Thymus (tissue), 11 donors: Measurements from ENCODE around the gene PPARD. TPM values are rescaled to one million over a fixed set of nuclear protein-coding genes. Genes with fewer than 3 reads are reported as not detected.
"Not testable (repeated sequence)": the region's sequence is repeated elsewhere in the genome, so short reads cannot be mapped to it uniquely, and the experiment has no call there.

Source experiments
- DNase-seq, 9 donors: peaks; one replicate each; pipeline ENCODE4 v3.0.0-alpha.2; 2013; ENCODE audit warnings: low spot score in 9 of 9, low read depth in 6 of 9, missing footprints in 1 of 9
- H3K27ac ChIP-seq, 2 donors: one replicate each; pipeline ENCODE4 v1.5.1; 2013; ENCODE audit warnings: control low read depth in 1 of 2, low read depth in 1 of 2, low read length in 1 of 2, mild to moderate bottlenecking in 1 of 2, moderate library complexity in 1 of 2
- H3K27me3 ChIP-seq, 2 donors: one replicate each; pipeline ENCODE4 v1.5.1; 2013; ENCODE audit warnings: low read length in 1 of 2; ENCODE audit not compliant: control insufficient read depth in 2 of 2, insufficient read depth in 1 of 2
- H3K36me3 ChIP-seq, 2 donors: one replicate each; pipeline ENCODE4 v1.5.1; 2013; ENCODE audit warnings: low read length in 1 of 2, mild to moderate bottlenecking in 1 of 2, moderate library complexity in 1 of 2; ENCODE audit not compliant: control insufficient read depth in 2 of 2, insufficient read depth in 2 of 2
- H3K4me1 ChIP-seq, 2 donors: one replicate each; pipeline ENCODE4 v1.5.1; 2013; ENCODE audit warnings: low read length in 2 of 2; ENCODE audit not compliant: control insufficient read depth in 2 of 2, insufficient read depth in 2 of 2
- H3K4me3 ChIP-seq, 2 donors: one replicate each; pipeline ENCODE4 v1.5.1; 2013; ENCODE audit warnings: low read length in 2 of 2, control low read depth in 1 of 2, mild to moderate bottlenecking in 1 of 2
- H3K9me3 ChIP-seq, 2 donors: one replicate each; pipeline ENCODE4 v1.5.1; 2013; ENCODE audit warnings: low read length in 1 of 2, mild to moderate bottlenecking in 1 of 2; ENCODE audit not compliant: control insufficient read depth in 2 of 2, insufficient read depth in 1 of 2
- WGBS: extraction: QIAGEN DNeasy Blood & Tissue Kit; methylation state at CpG from one replicate; pipeline ENCODE4 v1.1.7; 2013; 5-methylcytosine and 5-hydroxymethylcytosine counted together
- polyA plus RNA-seq: library from polyadenylated mRNA; stranded (reverse); fragments of 200-250 nt; gene quantifications from one replicate; pipeline ENCODE4 v1.2.3, GENCODE V29; 2013
- total RNA-seq: library from RNA; stranded (reverse); fragments of 120-200 nt; gene quantifications from one replicate; pipeline ENCODE4 v1.2.4, GENCODE V29; 2013
- donor health status: healthy.

The PPARD gene
- total and polyA plus RNA-seq, 2 donors: 2.3 to 15.8 TPM

- Histone ChIP-seq H3K27ac (no peak overlapping the region), H3K27me3 (no peaks in the 10 kb centered on the region), H3K36me3 (no peaks in the 10 kb centered on the region), H3K9me3 (peaks cover 0 to 5% of the 10 kb centered on the region in 2 donors), H3K4me1 (peaks cover 0 to 2% of the 10 kb centered on the region in 2 donors), H3K4me3 (no peak overlapping the region)
- DNase-seq: no peak
- 85% methylated on average over 4 of the region's 4 CpGs for WGBS
These were observed 44.6 kb downstream of the PPARD start for GRCh38 chr6:35386989-35387388.

GRCh38 chr6:35388030-35388429, 45.7 kb downstream of the PPARD start:
- 96% methylated on average over 5 of the region's 5 CpGs for WGBS
- no peaks in the 10 kb centered on the region for H3K27me3 ChIP-seq
- no peak for DNase-seq
- peaks cover 0 to 3% of the 10 kb centered on the region in 2 donors for H3K9me3 ChIP-seq
- no peak overlapping the region for H3K27ac ChIP-seq
- H3K4me3 ChIP-seq: no peak overlapping the region
- no peaks in the 10 kb centered on the region for H3K36me3 ChIP-seq
- H3K4me1 ChIP-seq: peaks cover 0 to 4% of the 10 kb centered on the region in 2 donors

DNA sequence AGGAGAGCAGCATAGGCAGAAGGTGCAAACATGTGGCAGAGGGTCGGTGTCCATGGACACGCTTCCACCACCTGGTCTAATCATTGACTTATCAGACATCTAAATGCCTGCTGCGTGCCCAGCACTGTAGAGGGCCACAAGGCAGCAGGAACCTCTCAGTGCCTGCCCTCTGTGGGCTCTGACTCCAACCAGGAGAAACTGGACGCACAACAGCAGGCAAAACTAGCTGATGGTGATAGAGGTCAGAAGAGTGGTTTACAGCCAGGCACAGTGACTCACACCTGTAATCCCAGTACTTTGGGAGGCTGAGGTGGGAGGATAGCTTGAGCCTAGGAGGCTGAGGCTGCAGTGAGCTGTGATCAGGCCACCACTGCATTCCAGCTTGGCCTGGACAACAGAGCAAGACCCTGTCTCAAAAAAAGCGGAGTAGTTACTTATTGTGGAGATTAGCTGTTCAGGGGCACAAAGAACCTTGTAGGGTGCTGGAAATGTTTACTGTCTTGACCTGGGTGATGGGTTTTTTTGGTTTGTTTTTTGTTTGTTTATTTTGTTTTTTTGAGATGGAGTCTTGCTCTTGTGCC, 46.5 kb downstream of the PPARD start:
- WGBS: 99% methylated on average over 5 of the region's 5 CpGs
- Histone ChIP-seq H3K4me1 (peaks cover 0 to 12% of the 10 kb centered on the region in 2 donors), H3K27me3 (no peaks in the 10 kb centered on the region), H3K36me3 (no peaks in the 10 kb centered on the region), H3K27ac (no peak overlapping the region), H3K4me3 (no peak overlapping the region), H3K9me3 (no peaks in the 10 kb centered on the region)
- no peak for DNase-seq

DNA sequence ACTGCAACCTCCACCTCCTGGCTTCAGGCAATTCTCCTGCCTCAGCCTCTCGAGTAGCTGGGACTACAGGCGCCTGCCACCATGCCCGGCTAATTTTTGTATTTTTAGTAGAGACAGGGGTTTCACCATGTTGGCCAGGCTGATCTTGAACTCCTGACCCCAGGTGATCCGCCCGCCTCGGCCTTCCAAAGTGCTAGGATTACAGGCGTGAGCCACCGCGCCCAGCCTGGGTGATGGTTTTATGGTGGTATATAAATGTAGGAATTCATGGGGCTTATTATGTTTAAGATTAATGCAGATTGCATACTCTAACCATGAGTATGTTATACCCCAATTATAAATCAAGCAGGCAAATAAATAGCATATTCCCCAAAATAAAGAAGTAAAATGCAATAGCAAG, 47.0 kb downstream of the PPARD start:
- not testable (repeated sequence) for H3K9me3 ChIP-seq, H3K27ac ChIP-seq, DNase-seq, H3K4me3 ChIP-seq, H3K27me3 ChIP-seq, H3K36me3 ChIP-seq
- peaks cover 0 to 18% of the 10 kb centered on the region in 2 donors for H3K4me1 ChIP-seq
- 95% methylated on average over 9 of the region's 9 CpGs for WGBS

- no peak overlapping the region for H3K4me3 ChIP-seq
- H3K27me3 ChIP-seq: no peaks in the 10 kb centered on the region
- H3K27ac ChIP-seq: no peak overlapping the region
- WGBS: 80% methylated on average over 7 of the region's 7 CpGs
- no peaks in the 10 kb centered on the region for H3K36me3 ChIP-seq
- DNase-seq: no peak
- peaks cover 0 to 18% of the 10 kb centered on the region in 2 donors for H3K4me1 ChIP-seq
- no peaks in the 10 kb centered on the region for H3K9me3 ChIP-seq
These were observed 49.0 kb downstream of the PPARD start for GRCh38 chr6:35391240-35391968.

DNA sequence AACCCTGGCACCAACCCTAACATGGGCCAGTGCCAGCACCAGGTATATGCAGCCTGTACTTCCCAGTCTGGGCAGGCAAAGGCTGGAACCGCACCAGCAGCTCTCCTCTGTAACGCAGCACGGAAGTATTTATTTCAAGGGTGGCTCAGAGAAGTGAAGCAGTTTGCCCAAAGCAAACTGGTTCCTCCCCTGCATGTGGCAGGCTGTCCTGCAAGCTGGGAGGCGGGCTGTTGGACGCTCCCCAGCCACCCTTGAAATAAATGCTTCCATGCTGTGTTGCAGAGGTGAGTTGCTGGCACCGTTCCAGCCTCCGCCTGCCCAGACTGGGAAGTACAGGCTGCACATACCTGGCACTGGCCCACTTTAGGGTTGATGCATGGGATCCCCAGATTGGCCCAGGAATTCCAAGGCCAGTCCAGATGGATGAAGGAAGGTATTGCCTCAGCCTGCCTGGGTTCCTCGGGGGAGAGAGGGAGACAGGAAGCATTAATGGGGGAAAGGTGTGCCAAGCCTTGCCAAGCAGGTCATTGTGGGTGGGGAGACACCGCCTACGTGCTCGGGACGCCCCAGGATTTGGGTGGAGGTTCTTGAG, 49.8 kb downstream of the PPARD start:
- DNase-seq: no peak
- Histone ChIP-seq H3K4me1 (peaks cover 0 to 18% of the 10 kb centered on the region in 2 donors), H3K27ac (no peak overlapping the region), H3K27me3 (no peaks in the 10 kb centered on the region), H3K4me3 (no peak overlapping the region), H3K9me3 (no peaks in the 10 kb centered on the region), H3K36me3 (no peaks in the 10 kb centered on the region)
- 94% methylated on average over 12 of the region's 12 CpGs for WGBS

DNA sequence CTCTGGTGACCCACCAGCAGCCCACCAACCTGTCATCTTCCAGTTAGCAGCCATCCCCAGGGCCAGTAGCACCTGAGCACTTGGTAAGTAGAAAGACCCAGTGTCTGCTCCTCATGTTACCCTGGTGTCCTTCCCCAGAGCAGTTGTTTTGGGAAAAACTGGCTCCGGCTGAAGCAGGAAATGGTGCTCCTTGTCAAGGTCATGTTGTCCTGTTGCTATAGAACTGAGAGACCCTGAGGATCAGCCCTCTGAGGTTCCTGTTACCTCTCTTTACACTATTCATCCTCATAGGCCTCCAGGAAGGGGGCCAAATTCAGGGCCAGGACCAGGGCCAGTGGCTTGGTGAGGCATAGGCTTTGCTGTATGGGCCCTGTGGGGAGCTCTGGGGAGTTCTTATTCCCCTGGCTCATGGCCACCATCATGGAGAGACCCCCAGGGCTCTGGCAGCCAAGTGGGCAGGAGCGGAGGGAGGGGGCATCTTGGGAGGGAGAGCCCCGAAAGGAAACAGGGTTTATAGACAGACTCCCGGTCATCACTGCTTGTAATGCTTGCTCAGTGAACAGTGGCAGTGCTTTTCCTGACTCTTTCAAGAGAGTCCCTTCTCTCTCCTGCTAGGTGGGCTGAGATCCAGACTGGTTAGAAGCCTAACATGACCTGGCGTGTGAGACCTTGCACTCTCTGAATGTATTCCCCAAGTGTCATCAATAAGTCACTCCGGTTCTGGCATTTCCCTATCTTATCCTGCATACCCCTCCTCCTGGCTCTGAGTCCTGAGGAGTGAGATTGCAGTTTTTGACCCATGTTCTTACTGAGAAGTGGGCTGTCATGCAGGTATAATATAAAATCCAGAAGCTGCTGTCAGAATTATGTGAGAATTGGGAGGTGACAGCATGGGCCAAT, 50.7 kb downstream of the PPARD start:
- H3K36me3 ChIP-seq: no peaks in the 10 kb centered on the region
- H3K9me3 ChIP-seq: no peaks in the 10 kb centered on the region
- H3K27me3 ChIP-seq: no peaks in the 10 kb centered on the region
- WGBS: 95% methylated on average over 6 of the region's 6 CpGs
- no peak for DNase-seq
- H3K4me1 ChIP-seq: peaks cover 0 to 18% of the 10 kb centered on the region in 2 donors
- no peak overlapping the region for H3K27ac ChIP-seq
- H3K4me3 ChIP-seq: no peak overlapping the region

GRCh38 chr6:35396991-35397390, 54.6 kb downstream of the PPARD start:
- Histone ChIP-seq H3K27ac (no peak overlapping the region), H3K27me3 (no peaks in the 10 kb centered on the region), H3K4me3 (no peak overlapping the region), H3K9me3 (no peaks in the 10 kb centered on the region), H3K36me3 (no peaks in the 10 kb centered on the region), H3K4me1 (peaks cover 0 to 15% of the 10 kb centered on the region in 2 donors)
- 83% methylated on average over 5 of the region's 5 CpGs for WGBS
- DNase-seq: no peak
